Jurkat, Clone E6-1 (cell line): ENCODE results near the gene CXCR6.

Experiments used
- DNase-seq: peaks from one replicate; pipeline ENCODE4 v3.0.0-alpha.2; 2011; ENCODE audit warnings: low read depth, low spot score
- H3K4me3 ChIP-seq: 2 replicates; pipeline ENCODE4 v1.5.1; 2011; ENCODE audit warnings: mild to moderate bottlenecking, low read length, control low read depth, moderate library complexity

CXCR6 gene

GRCh38 chr3:45960289-45960688 lies 17.0 kb downstream of the CXCR6 start:
- DNase-seq: no peak
- no peak overlapping the region for H3K4me3 ChIP-seq

GRCh38 chr3:45962033-45962432 lies 18.8 kb downstream of the CXCR6 start:
- DNase-seq: no peak
- H3K4me3 ChIP-seq: no peak overlapping the region

- no peak overlapping the region for H3K4me3 ChIP-seq
Observed at GRCh38 chr3:45964139-45964538, 20.9 kb downstream of the CXCR6 start.

GRCh38 chr3:45965253-45965652 lies 22.0 kb downstream of the CXCR6 start:
- no peak overlapping the region for H3K4me3 ChIP-seq
- DNase-seq: no peak

More at GRCh38 chr3:45964139-45964538, 20.9 kb downstream of the CXCR6 start:
- no peak for DNase-seq

- no peak for DNase-seq
- no peak overlapping the region for H3K4me3 ChIP-seq
Observed at GRCh38 chr3:45965653-45966052, 22.4 kb downstream of the CXCR6 start.

- DNase-seq: no peak
- no peak overlapping the region for H3K4me3 ChIP-seq
Observed at GRCh38 chr3:45966371-45966791, 23.1 kb downstream of the CXCR6 start.

GRCh38 chr3:45966950-45967640 lies 23.8 kb downstream of the CXCR6 start:
- H3K4me3 ChIP-seq: no peak overlapping the region

GRCh38 chr3:45967724-45968123 lies 24.5 kb downstream of the CXCR6 start:
- DNase-seq: no peak
- H3K4me3 ChIP-seq: no peak overlapping the region

More at GRCh38 chr3:45966950-45967640, 23.8 kb downstream of the CXCR6 start:
- DNase-seq: no peak

- H3K4me3 ChIP-seq: no peak overlapping the region
- no peak for DNase-seq
Observed at GRCh38 chr3:45968149-45968548, 24.9 kb downstream of the CXCR6 start.

- no peak for DNase-seq
- no peak overlapping the region for H3K4me3 ChIP-seq
Observed at GRCh38 chr3:45968706-45969105, 25.4 kb downstream of the CXCR6 start.

- H3K4me3 ChIP-seq: no peak overlapping the region
- DNase-seq: no peak
Observed at GRCh38 chr3:45969116-45969515, 25.9 kb downstream of the CXCR6 start.

- DNase-seq: no peak
- H3K4me3 ChIP-seq: no peak overlapping the region
Observed at GRCh38 chr3:45969953-45970352, 26.7 kb downstream of the CXCR6 start.

GRCh38 chr3:45972534-45973402 lies 29.5 kb downstream of the CXCR6 start:
- no peak overlapping the region for H3K4me3 ChIP-seq
- DNase-seq: no peak

- H3K4me3 ChIP-seq: no peak overlapping the region
- no peak for DNase-seq
Observed at GRCh38 chr3:45974686-45975085, 31.4 kb downstream of the CXCR6 start.

GRCh38 chr3:45975686-45976085 lies 32.4 kb downstream of the CXCR6 start:
- peak; percentile 57 for DNase-seq
- H3K4me3 ChIP-seq: no peak overlapping the region

- H3K4me3 ChIP-seq: no peak overlapping the region
- DNase-seq: peak; percentile 97
Observed at GRCh38 chr3:45976191-45977091, 33.2 kb downstream of the CXCR6 start.

- DNase-seq: peak; percentile 98
- peak overlapping the region; percentile 5; the same call in 1 of the 2 replicates for H3K4me3 ChIP-seq
Observed at GRCh38 chr3:45978006-45978761, 34.9 kb downstream of the CXCR6 start.

- H3K4me3 ChIP-seq: no peak overlapping the region
- DNase-seq: no peak
Observed at GRCh38 chr3:45979378-45979777, 36.1 kb downstream of the CXCR6 start.
